Breast epithelium (tissue), 4 donors: ENCODE measurements around the gene LTK. TPM values are rescaled to one million over a fixed set of nuclear protein-coding genes. Genes with fewer than 3 reads are reported as not detected.

Experiments
- DNase-seq, 2 donors: peaks; one replicate each; pipeline ENCODE4 v3.0.0-alpha.2; 2019; ENCODE audit warnings: low spot score in 2 of 2
- H3K27ac ChIP-seq, 2 donors: fragments of 200-600 bp; sonication (generic) in 1 of 2; one replicate each; pipeline ENCODE4 v1.5.1; 2016 to 2019; ENCODE audit warnings: mild to moderate bottlenecking in 1 of 2
- H3K27me3 ChIP-seq, 2 donors: fragments of 200-600 bp; sonication (generic) in 1 of 2; one replicate each; pipeline versions ENCODE4 v1.5.1 to v1.6.0; 2017 to 2019; ENCODE audit warnings: control low read depth in 1 of 2, mild to moderate bottlenecking in 1 of 2
- H3K36me3 ChIP-seq: fragments of 200-600 bp; one replicate; pipeline ENCODE4 v1.5.1; 2019
- H3K4me1 ChIP-seq, 2 donors: fragments of 200-600 bp; sonication (generic); one replicate each; pipeline ENCODE4 v1.5.1; 2016 to 2019; ENCODE audit warnings: control low read depth in 1 of 2
- H3K4me3 ChIP-seq, 3 donors: fragments of 200-600 bp; sonication (generic); 1 replicate in 2 of 3; 2 replicates in 1 of 3; pipeline ENCODE4 v1.5.1; 2016 to 2019; ENCODE audit warnings: mild to moderate bottlenecking in 3 of 3, moderate library complexity in 2 of 3
- H3K9me3 ChIP-seq, 2 donors: fragments of 200-600 bp; sonication (generic) in 1 of 2; one replicate each; pipeline ENCODE4 v1.5.1; 2016 to 2019; ENCODE audit warnings: control low read depth in 1 of 2
- POLR2A ChIP-seq: fragments of 450-650 bp; IDR thresholded peaks from one replicate; pipeline ENCODE4 v1.6.1; 2016; ENCODE audit warnings: antibody characterized with exemption, mild to moderate bottlenecking, moderate library complexity
- POLR2AphosphoS5 ChIP-seq, 3 donors: sonication (generic); formaldehyde crosslinking; IDR thresholded peaks; one replicate each; pipeline ENCODE4 v1.6.1; 2017; ENCODE audit warnings: antibody characterized with exemption in 3 of 3
- intact Hi-C: fragments of 100-400 bp; cut with DNase I; formaldehyde crosslinking; loops from one replicate; pipeline ENCODE4 v1.15.1; 2023; ENCODE audit warnings: low total_unique reads
- total RNA-seq, 3 donors: library from RNA; depleted of rRNA; stranded (reverse); fragments of >200 nt; gene quantifications; one replicate each; pipeline ENCODE4 v1.1.0, GENCODE V29; 2016
- TF ChIP-seq, protein P1 (sequence below), 3 donors: fragments of 450-650 bp; IDR thresholded peaks; one replicate each; pipeline ENCODE4 v1.5.1; 2016 to 2017; ENCODE audit warnings: antibody characterized with exemption in 3 of 3, mild to moderate bottlenecking in 3 of 3, moderate library complexity in 3 of 3

The LTK gene
- total RNA-seq, 3 donors from 2014 or later = 0.29 to 0.66 TPM; not detected in 1

DNA sequence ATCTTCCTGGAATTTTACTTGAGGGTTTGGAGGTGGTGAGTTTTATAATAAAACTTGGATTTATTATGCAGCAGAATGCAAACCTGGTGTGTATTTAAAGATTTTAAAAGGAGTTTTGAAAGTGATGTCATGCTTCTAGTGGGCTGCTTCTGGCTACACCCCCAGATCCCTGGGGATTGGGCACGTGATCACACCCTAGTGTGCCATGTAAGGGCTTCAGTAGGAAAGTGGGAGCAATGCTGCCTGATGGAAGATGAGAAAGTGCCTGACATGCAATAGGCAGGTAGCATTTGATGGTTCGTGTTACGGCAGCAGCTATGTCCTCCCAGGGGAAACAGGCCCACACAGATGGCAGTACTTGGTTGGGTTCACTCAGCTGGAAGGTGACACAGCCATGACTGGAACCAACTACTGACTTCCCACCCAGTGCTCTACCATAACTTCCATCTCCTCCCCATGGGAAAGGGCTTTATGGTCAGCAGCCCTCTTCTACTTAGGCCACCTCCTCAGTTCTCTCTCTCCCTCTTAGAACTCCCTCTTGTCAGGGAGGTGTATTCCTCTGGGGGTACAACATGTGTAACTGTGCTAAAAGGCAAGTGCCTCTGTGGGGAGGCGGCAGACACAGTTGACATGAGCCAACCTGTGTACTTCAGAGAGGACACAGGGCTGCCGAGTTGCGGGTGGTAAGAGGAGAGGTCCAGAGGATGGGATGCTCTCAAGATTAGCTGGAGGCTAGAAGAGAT, 14.3 kb downstream of the LTK start:
- H3K4me3 ChIP-seq = no peak overlapping the region
- no peaks in the 10 kb centered on the region for H3K36me3 ChIP-seq
- peaks cover 20 to 55% of the 10 kb centered on the region in 2 donors for H3K27me3 ChIP-seq
- DNase-seq = no peak
- intact Hi-C loops = no loop called here
- H3K27ac ChIP-seq = no peak overlapping the region
- H3K4me1 ChIP-seq = peaks cover 6 to 18% of the 10 kb centered on the region in 2 donors
- no peak for TF ChIP-seq POLR2A
- no peak for TF ChIP-seq POLR2AphosphoS5 (IDR thresholded peaks at IDR 0.05)
- TF ChIP-seq, protein P1, sequence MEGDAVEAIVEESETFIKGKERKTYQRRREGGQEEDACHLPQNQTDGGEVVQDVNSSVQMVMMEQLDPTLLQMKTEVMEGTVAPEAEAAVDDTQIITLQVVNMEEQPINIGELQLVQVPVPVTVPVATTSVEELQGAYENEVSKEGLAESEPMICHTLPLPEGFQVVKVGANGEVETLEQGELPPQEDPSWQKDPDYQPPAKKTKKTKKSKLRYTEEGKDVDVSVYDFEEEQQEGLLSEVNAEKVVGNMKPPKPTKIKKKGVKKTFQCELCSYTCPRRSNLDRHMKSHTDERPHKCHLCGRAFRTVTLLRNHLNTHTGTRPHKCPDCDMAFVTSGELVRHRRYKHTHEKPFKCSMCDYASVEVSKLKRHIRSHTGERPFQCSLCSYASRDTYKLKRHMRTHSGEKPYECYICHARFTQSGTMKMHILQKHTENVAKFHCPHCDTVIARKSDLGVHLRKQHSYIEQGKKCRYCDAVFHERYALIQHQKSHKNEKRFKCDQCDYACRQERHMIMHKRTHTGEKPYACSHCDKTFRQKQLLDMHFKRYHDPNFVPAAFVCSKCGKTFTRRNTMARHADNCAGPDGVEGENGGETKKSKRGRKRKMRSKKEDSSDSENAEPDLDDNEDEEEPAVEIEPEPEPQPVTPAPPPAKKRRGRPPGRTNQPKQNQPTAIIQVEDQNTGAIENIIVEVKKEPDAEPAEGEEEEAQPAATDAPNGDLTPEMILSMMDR (IDR thresholded peaks at IDR 0.05) = no peak
- no peaks in the 10 kb centered on the region for H3K9me3 ChIP-seq

DNA sequence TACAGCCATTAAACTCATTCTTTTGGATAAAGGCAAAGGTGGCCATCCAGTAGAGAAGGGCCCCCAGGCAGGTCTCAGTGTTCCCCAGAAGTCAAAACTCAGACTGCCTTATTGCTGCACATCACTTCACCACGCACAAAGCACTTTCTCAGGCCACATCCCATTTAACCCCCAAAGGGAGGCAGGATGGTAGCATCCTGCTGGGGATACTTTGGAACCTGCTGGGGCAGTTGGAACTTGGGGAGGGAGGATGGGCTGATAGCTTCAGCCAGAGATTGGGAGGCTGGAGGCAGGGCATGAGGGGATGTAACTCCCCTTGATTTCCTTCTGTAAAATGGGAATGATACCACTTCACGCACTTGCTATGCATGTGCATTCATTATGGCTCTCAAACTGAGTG, 15.0 kb downstream of the LTK start:
- peaks cover 9 to 18% of the 10 kb centered on the region in 2 donors for H3K4me1 ChIP-seq
- H3K9me3 ChIP-seq = no peaks in the 10 kb centered on the region
- peaks cover 21 to 51% of the 10 kb centered on the region in 2 donors for H3K27me3 ChIP-seq
- TF ChIP-seq POLR2A (no peak), POLR2AphosphoS5 (IDR thresholded peaks at IDR 0.05) (no peak)
- TF ChIP-seq, protein P1 (IDR thresholded peaks at IDR 0.05) = no peak
- no peak overlapping the region for H3K4me3 ChIP-seq
- H3K27ac ChIP-seq = no peak overlapping the region
- DNase-seq = no peak
- no peaks in the 10 kb centered on the region for H3K36me3 ChIP-seq
- intact Hi-C loops = no loop called here

DNA sequence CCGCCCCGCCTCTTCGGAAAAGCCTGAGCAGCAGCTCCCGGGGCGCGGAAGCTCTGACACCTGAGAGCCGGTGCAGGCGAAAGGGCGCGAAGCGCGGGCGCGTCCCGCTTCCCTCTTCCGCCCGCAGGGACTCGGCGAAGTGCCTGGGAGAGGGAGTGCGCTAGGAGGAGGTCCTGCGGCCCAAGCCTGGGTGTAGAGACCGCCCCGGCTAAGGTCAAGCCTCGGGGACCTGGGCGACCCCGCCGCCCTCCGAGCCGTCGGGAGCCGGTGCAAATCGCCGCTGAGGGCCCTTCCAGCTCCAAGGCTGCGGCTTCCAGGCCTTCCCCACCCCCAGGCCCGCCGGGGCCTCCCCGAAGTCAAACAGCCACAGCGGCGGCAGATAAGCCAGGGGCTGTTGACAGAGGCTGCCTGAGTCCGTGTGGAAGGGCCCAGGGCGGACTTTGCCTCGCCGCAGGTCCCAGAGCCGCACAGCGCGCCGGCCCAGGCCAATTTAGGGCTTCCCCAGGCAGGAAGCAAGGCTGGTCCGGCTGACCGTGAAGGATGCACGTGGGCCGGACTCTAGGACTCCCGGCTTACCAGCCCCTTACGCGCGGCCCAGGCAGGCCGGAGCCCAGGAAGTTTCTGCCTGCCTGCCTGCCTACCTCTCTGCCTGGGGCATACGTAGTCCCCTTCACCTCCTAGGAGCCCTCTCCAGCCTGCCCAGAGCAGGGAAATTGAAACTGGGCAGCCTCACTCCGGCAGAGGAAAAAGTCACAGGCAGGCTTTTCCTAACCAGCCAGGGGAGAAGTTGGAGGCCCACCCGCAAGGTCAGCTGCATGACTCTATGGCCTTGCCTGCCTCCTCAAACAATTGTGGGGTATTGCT, 17.7 kb downstream of the LTK start:
- Histone ChIP-seq H3K36me3 (no peaks in the 10 kb centered on the region), H3K27me3 (peaks cover 7 to 33% of the 10 kb centered on the region in 2 donors), H3K9me3 (no peaks in the 10 kb centered on the region), H3K4me3 (peak overlapping the region in 1 of 3 donors; percentile 84), H3K4me1 (peaks cover 9 to 14% of the 10 kb centered on the region in 2 donors), H3K27ac (no peak overlapping the region)
- DNase-seq = no peak
- TF ChIP-seq POLR2A (no peak), POLR2AphosphoS5 (IDR thresholded peaks at IDR 0.05) (no peak)
- TF ChIP-seq, protein P1 (IDR thresholded peaks at IDR 0.05) = no peak
- intact Hi-C loops = no loop called here

DNA sequence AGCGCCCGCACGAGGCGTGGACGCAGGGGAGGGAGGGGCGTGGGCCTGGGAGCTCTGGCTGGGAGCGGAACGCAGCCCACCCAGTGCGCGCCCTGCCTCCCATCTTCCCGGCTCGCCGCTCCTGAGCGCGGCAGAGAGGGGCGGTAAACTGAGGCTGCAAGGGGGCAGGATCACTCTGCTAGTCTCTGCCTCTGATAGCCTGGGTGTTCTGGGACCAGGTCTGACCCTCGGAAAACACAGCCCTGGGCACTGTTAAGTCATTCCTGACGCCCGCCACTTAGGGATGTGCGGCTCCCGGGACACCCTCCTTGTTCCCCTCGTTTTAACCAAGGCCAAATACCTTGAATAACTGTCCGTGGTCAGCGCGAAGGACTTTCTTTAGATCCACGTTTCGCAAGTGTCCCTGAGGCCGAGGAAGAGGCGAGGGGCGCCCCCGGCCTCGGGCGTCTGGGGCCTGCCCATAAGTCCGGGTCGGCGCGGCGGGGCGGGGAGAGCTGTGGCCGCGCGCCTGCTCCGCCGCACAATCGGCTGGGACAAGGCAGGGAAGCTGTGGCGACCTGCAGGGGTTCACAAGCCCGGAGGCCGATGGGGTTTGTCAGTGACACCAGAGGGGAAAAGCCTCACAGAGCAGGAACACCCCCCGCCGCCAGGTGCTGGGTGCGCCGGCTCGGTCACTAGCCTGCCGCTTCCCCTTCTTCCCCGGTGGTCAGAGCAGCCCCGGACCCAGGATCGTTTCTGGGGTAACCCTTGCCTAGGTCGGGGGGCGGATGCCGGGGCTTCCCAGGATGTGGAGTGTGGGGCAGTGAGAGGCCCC, 18.5 kb downstream of the LTK start:
- no peaks in the 10 kb centered on the region for H3K36me3 ChIP-seq
- no peak overlapping the region for H3K27ac ChIP-seq
- TF ChIP-seq POLR2AphosphoS5 (IDR thresholded peaks at IDR 0.05) (no peak), POLR2A (no peak)
- TF ChIP-seq, protein P1 (IDR thresholded peaks at IDR 0.05) = no peak
- H3K4me1 ChIP-seq = peaks cover 9 to 14% of the 10 kb centered on the region in 2 donors
- peaks cover 7 to 28% of the 10 kb centered on the region in 2 donors for H3K27me3 ChIP-seq
- H3K4me3 ChIP-seq = peak overlapping the region; percentile 55 to 84 (median 67)
- intact Hi-C loops = no loop called here
- no peak for DNase-seq
- no peaks in the 10 kb centered on the region for H3K9me3 ChIP-seq
